ENCODE measurements around the gene TWF2. TPM values are rescaled to one million over a fixed set of nuclear protein-coding genes. Genes with fewer than 3 reads are reported as not detected.

TWF2 gene
- total and polyA plus RNA-seq, 2 of the 13 experiments (the other 11 are each of a cell fraction or from before 2014, with no cell fraction given): 45.5 to 108 TPM

DNA sequence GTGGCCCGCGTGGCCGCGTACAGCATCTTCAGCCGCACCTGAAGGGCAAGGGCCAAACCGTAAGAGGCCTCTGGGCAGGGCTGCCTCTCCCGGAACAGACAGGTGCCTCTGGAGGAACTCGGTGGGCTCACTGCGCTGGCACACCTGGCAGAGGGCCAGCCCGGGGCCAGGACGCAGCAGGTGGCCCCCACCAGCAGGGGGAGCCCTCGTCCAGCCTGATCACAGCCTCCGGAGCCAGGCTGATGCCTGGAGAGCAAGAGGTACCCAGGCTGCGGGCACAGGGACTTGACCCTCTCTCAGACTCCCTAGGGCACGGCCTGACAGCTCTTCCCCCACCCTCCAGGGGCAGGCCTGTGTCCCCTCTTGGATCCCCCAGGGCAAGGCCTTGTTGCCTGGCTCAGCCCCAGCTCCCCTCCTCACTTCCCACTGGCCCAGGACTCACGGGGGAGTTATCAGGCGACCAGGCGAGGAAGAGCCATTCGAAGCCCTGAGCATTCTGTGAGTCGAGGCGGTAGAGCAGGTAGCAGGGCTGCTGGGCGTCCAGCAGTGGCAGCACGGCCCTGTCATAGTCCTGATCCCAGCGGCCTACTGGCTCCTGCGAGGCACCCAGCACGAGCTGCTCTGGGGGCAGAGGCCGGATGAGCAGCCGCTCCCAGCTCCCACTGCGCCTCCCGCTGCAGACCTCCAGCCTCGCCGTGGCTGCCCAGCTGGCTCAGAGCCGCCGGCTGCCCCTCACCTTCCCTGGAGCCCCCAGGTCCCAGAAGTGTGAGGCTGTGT lies 7.3 kb downstream of the TWF2 start (continued):
- TF ChIP-seq, protein P1, sequence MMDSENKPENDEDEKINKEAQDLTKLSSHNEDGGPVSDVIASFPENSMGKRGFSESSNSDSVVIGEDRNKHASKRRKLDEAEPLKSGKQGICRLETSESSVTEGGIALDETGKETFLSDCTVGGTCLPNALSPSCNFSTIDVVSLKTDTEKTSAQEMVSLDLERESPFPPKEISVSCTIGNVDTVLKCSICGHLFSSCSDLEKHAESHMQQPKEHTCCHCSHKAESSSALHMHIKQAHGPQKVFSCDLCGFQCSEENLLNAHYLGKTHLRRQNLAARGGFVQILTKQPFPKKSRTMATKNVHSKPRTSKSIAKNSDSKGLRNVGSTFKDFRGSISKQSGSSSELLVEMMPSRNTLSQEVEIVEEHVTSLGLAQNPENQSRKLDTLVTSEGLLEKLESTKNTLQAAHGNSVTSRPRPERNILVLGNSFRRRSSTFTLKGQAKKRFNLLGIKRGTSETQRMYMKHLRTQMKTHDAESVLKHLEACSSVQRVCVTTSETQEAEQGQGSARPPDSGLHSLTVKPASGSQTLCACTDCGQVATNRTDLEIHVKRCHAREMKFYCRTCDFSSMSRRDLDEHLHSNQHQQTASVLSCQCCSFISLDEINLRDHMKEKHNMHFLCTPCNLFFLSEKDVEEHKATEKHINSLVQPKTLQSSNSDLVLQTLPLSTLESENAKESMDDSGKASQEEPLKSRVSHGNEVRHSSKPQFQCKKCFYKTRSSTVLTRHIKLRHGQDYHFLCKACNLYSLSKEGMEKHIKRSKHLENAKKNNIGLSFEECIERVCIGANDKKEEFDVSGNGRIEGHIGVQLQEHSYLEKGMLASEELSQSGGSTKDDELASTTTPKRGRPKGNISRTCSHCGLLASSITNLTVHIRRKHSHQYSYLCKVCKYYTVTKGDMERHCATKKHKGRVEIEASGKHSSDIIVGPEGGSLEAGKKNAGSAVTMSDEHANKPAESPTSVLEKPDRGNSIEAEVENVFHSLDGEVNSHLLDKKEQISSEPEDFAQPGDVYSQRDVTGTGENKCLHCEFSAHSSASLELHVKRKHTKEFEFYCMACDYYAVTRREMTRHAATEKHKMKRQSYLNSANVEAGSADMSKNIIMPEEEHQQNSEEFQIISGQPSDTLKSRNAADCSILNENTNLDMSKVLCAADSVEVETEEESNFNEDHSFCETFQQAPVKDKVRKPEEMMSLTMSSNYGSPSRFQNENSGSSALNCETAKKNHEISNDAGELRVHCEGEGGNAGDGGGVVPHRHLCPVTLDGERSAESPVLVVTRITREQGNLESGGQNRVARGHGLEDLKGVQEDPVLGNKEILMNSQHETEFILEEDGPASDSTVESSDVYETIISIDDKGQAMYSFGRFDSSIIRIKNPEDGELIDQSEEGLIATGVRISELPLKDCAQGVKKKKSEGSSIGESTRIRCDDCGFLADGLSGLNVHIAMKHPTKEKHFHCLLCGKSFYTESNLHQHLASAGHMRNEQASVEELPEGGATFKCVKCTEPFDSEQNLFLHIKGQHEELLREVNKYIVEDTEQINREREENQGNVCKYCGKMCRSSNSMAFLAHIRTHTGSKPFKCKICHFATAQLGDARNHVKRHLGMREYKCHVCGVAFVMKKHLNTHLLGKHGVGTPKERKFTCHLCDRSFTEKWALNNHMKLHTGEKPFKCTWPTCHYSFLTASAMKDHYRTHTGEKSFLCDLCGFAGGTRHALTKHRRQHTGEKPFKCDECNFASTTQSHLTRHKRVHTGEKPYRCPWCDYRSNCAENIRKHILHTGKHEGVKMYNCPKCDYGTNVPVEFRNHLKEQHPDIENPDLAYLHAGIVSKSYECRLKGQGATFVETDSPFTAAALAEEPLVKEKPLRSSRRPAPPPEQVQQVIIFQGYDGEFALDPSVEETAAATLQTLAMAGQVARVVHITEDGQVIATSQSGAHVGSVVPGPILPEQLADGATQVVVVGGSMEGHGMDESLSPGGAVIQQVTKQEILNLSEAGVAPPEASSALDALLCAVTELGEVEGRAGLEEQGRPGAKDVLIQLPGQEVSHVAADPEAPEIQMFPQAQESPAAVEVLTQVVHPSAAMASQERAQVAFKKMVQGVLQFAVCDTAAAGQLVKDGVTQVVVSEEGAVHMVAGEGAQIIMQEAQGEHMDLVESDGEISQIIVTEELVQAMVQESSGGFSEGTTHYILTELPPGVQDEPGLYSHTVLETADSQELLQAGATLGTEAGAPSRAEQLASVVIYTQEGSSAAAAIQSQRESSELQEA (CRISPR knock-in tag; IDR thresholded peaks at IDR 0.05; ENCODE audit: not compliant biosample characterization): no peak
- TF ChIP-seq ZNF614 (CRISPR knock-in tag; IDR thresholded peaks at IDR 0.05; ENCODE audit: borderline replicate concordance): peak; percentile 38; the same call in 1 of the 2 replicates
- no peak for TF ChIP-seq ZNF660 (CRISPR knock-in tag; IDR thresholded peaks at IDR 0.05; ENCODE audit: borderline replicate concordance, low read depth)
- TF ChIP-seq CAMTA2 (CRISPR knock-in tag; IDR thresholded peaks at IDR 0.05; ENCODE audit: borderline replicate concordance): no peak
- TF ChIP-seq, protein P2, sequence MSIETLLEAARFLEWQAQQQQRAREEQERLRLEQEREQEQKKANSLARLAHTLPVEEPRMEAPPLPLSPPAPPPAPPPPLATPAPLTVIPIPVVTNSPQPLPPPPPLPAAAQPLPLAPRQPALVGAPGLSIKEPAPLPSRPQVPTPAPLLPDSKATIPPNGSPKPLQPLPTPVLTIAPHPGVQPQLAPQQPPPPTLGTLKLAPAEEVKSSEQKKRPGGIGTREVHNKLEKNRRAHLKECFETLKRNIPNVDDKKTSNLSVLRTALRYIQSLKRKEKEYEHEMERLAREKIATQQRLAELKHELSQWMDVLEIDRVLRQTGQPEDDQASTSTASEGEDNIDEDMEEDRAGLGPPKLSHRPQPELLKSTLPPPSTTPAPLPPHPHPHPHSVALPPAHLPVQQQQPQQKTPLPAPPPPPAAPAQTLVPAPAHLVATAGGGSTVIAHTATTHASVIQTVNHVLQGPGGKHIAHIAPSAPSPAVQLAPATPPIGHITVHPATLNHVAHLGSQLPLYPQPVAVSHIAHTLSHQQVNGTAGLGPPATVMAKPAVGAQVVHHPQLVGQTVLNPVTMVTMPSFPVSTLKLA (IDR thresholded peaks at IDR 0.05): no peak
- no peak for TF ChIP-seq ZBTB38 (CRISPR knock-in tag; IDR thresholded peaks at IDR 0.05)
- no peak for TF ChIP-seq SAFB2 (CRISPR knock-in tag; IDR thresholded peaks at IDR 0.05; ENCODE audit: borderline replicate concordance, low read depth)
- TF ChIP-seq, protein P3, sequence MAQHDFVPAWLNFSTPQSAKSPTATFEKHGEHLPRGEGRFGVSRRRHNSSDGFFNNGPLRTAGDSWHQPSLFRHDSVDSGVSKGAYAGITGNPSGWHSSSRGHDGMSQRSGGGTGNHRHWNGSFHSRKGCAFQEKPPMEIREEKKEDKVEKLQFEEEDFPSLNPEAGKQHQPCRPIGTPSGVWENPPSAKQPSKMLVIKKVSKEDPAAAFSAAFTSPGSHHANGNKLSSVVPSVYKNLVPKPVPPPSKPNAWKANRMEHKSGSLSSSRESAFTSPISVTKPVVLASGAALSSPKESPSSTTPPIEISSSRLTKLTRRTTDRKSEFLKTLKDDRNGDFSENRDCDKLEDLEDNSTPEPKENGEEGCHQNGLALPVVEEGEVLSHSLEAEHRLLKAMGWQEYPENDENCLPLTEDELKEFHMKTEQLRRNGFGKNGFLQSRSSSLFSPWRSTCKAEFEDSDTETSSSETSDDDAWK (CRISPR knock-in tag; IDR thresholded peaks at IDR 0.05): no peak
- TF ChIP-seq ZC3H13 (CRISPR knock-in tag; IDR thresholded peaks at IDR 0.05): no peak
- no peak for TF ChIP-seq SIX4 (CRISPR knock-in tag; IDR thresholded peaks at IDR 0.05)
- no peak for TF ChIP-seq RBM39 (IDR thresholded peaks at IDR 0.05; ENCODE audit: low read depth, low read length, poor library complexity, severe bottlenecking)
- TF ChIP-seq ZNF563 (CRISPR knock-in tag; IDR thresholded peaks at IDR 0.05): no peak
